Stomach (tissue), 9 donors: ENCODE data around the gene SLC41A3. TPM values are rescaled to one million over a fixed set of nuclear protein-coding genes. Genes with fewer than 3 reads are reported as not detected.
"Not testable (repeated sequence)": the region's sequence is repeated elsewhere in the genome, so short reads cannot be mapped to it uniquely, and the experiment has no call there.

Source experiments
- DNase-seq, 2 donors: peaks; one replicate each; pipeline versions ENCODE4 v3.0.0 to v3.0.0-alpha.2; 2013 to 2019
- H3K27ac ChIP-seq, 5 donors: fragments of 200-600 bp in 4 of 5; sonication (generic) in 4 of 5; one replicate each; pipeline ENCODE4 v1.5.1; 2013 to 2019; ENCODE audit warnings: mild to moderate bottlenecking in 1 of 5, moderate library complexity in 1 of 5
- H3K27me3 ChIP-seq, 3 donors: fragments of 200-600 bp; sonication (generic); one replicate each; pipeline ENCODE4 v1.5.1; 2017 to 2019; ENCODE audit warnings: mixed run types in 1 of 3
- H3K36me3 ChIP-seq, 4 donors: fragments of 200-600 bp; sonication (generic); 1 replicate in 3 of 4; 2 replicates in 1 of 4; pipeline ENCODE4 v1.5.1; 2016 to 2019
- H3K4me1 ChIP-seq, 4 donors: fragments of 200-600 bp; sonication (generic); one replicate each; pipeline ENCODE4 v1.5.1; 2016 to 2019
- H3K4me3 ChIP-seq, 4 donors: fragments of 200-600 bp; sonication (generic) in 3 of 4; one replicate each; pipeline ENCODE4 v1.5.1; 2016 to 2019; ENCODE audit warnings: mild to moderate bottlenecking in 1 of 4
- H3K9me3 ChIP-seq, 4 donors: fragments of 200-600 bp; sonication (generic); one replicate each; pipeline ENCODE4 v1.5.1; 2016 to 2019
- CTCF ChIP-seq, 7 experiments: fragments of 450-650 bp in 4 of 7; fragments of 200-600 bp in 3 of 7; sonication (generic) in 3 of 7; IDR thresholded peaks; one replicate each; pipeline ENCODE4 v1.5.1; 2016 to 2019; ENCODE audit warnings: antibody characterized with exemption in 7 of 7, control low read depth in 2 of 7, mild to moderate bottlenecking in 1 of 7
- EP300 ChIP-seq: sonication (generic); formaldehyde crosslinking; IDR thresholded peaks from one replicate; pipeline ENCODE4 v1.6.1; 2017; ENCODE audit warnings: antibody characterized with exemption
- POLR2A ChIP-seq, 4 donors: fragments of 450-650 bp; IDR thresholded peaks; one replicate each; pipeline ENCODE4 v1.6.1; 2016; ENCODE audit warnings: antibody characterized with exemption in 4 of 4, control low read depth in 2 of 4, mild to moderate bottlenecking in 1 of 4, moderate library complexity in 1 of 4
- POLR2AphosphoS5 ChIP-seq, 3 donors: sonication (generic); formaldehyde crosslinking; IDR thresholded peaks; one replicate each; pipeline ENCODE4 v1.6.1; 2016; ENCODE audit warnings: antibody characterized with exemption in 3 of 3
- WGBS, 5 donors: extraction: QIAGEN DNeasy Blood & Tissue Kit in 3 of 5; methylation state at CpG; one replicate each; pipeline versions ENCODE4 v1.1.5 to v1.1.7; 2013 to 2018; 5-methylcytosine and 5-hydroxymethylcytosine counted together
- intact Hi-C: fragments of 100-400 bp; cut with DNase I; formaldehyde crosslinking; loops from one replicate; pipeline ENCODE4 v1.15.1; 2023; ENCODE audit warnings: low total_unique reads
- polyA plus RNA-seq, 3 donors: library from polyadenylated mRNA; stranded (reverse); fragments of 200-250 nt; gene quantifications; one replicate each; pipeline ENCODE4 v1.2.3, GENCODE V29; 2013
- total RNA-seq, 5 donors: library from RNA; depleted of rRNA; stranded (reverse); fragments of >200 nt; gene quantifications; one replicate each; pipeline versions ENCODE4 v1.1.0 to v1.2.3, GENCODE V29; 2014 to 2016
- donor health status: healthy with polysubstance abuse.
- donor health status: Bipolar disorder and iron deficiency.
- donor health status: healthy.

The SLC41A3 gene
- total and polyA plus RNA-seq, 8 donors: 15.4 to 81.7 (median 27.9) TPM

DNA sequence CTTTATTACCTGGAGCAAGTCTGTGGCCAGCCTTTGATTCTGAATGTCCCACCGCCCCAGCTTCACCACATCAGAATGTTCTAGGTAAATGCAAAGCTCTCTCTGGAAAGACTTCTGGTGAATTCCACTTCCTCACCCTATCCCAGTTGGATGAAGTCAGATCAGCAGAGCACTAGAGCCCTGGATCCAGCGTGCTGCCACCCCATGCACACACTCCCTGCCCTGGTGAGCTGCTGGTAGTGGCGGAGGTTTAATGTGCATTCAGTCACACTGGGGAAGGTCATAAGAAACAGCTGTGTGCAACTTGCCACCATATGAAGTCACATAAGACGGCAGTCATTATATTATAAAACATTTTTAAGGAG, 16.3 kb upstream of the SLC41A3 start:
- TF ChIP-seq EP300 (no peak), CTCF (IDR thresholded peaks at IDR 0.05) (no peak)
- H3K4me3 ChIP-seq: no peak overlapping the region
- 79 to 91% (median 87%) methylated on average over 4 of the region's 4 CpGs for WGBS, 5 donors
- no peak for DNase-seq
- intact Hi-C loops: no loop called here
- no peak overlapping the region for H3K27ac ChIP-seq
- H3K27me3 ChIP-seq: no peaks in the 10 kb centered on the region
- peaks cover 0 to 26% (median 16%) of the 10 kb centered on the region in 4 donors for H3K9me3 ChIP-seq
- peaks cover 0 to 13% (median 1%) of the 10 kb centered on the region in 4 donors for H3K36me3 ChIP-seq
- peaks cover 0 to 14% (median 5%) of the 10 kb centered on the region in 4 donors for H3K4me1 ChIP-seq

- no peak for DNase-seq
- no peak overlapping the region for H3K27ac ChIP-seq
- H3K9me3 ChIP-seq: peaks cover 3 to 37% (median 19%) of the 10 kb centered on the region in 4 donors
- intact Hi-C loops: no loop called here
- peaks cover 0 to 14% (median 5%) of the 10 kb centered on the region in 4 donors for H3K4me1 ChIP-seq
- WGBS, 5 donors: 71 to 86% (median 82%) methylated on average over 2 of the region's 2 CpGs
- TF ChIP-seq CTCF (IDR thresholded peaks at IDR 0.05): no peak
- no peak for TF ChIP-seq EP300
- TF ChIP-seq POLR2AphosphoS5 (IDR thresholded peaks at IDR 0.05): no peak
- no peak for TF ChIP-seq POLR2A (IDR thresholded peaks at IDR 0.05)
- H3K4me3 ChIP-seq: no peak overlapping the region
- H3K27me3 ChIP-seq: no peaks in the 10 kb centered on the region
- no peaks in the 10 kb centered on the region for H3K36me3 ChIP-seq
Measured at GRCh38 chr3:126098391-126098858, 14.5 kb upstream of the SLC41A3 start.

DNA sequence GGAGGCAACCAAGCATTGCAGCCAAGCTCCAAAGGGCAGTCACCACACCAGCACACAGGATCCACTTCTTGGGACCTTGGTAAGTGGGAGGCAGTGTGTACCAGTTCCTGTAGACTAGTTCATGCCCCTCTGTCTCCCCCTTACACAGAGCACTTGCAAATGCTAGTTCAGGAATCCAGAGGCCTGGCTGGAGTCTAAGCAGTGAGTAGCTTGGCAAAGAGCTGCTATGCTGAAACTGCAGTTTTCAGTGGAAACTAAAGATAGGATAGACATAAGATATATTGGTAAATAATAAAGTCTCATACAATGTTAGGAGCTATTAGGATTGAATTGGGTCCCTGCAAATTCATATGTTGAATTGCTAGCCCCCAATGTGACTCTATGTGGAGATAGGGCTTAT, 13.9 kb upstream of the SLC41A3 start:
- Histone ChIP-seq H3K36me3 (no peaks in the 10 kb centered on the region), H3K4me1 (peaks cover 0 to 11% (median 5%) of the 10 kb centered on the region in 4 donors), H3K9me3 (peaks cover 3 to 37% (median 19%) of the 10 kb centered on the region in 4 donors), H3K27ac (no peak overlapping the region), H3K27me3 (no peaks in the 10 kb centered on the region), H3K4me3 (no peak overlapping the region)
- intact Hi-C loops: no loop called here
- TF ChIP-seq EP300: no peak
- no peak for TF ChIP-seq CTCF (IDR thresholded peaks at IDR 0.05)
- TF ChIP-seq POLR2A (IDR thresholded peaks at IDR 0.05): no peak
- TF ChIP-seq POLR2AphosphoS5 (IDR thresholded peaks at IDR 0.05): no peak
- no peak for DNase-seq

- intact Hi-C loops, H3K36me3 ChIP-seq, H3K4me1 ChIP-seq, H3K27ac ChIP-seq, DNase-seq, H3K4me3 ChIP-seq, H3K27me3 ChIP-seq: not testable (repeated sequence)
- H3K9me3 ChIP-seq: peaks cover 3 to 46% (median 23%) of the 10 kb centered on the region in 4 donors
- 65 to 84% (median 79%) methylated on average over 6 of the region's 6 CpGs for WGBS, 5 donors
Measured at GRCh38 chr3:126096274-126096673, 12.3 kb upstream of the SLC41A3 start.

DNA sequence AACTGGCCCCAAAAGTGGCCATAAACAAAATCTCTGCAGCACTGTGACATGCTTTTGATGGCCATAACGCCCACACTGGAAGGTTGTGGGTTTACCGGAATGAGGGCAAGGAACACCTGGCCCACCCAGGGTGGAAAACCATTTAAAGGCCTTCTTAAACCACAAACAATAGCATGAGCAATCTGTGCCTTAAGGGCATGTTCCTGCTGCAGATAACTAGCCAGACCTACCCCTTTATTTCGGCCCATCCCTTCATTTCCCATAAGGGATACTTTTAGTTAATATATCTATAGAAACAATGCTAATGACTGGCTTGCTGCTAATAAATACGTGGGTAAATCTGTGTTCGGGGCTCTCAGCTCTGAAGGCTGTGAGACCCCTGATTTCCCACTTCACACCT, 8.2 kb upstream of the SLC41A3 start:
- peaks cover 3 to 39% (median 22%) of the 10 kb centered on the region in 4 donors for H3K9me3 ChIP-seq
- H3K4me3 ChIP-seq, H3K4me1 ChIP-seq, DNase-seq, H3K36me3 ChIP-seq, H3K27me3 ChIP-seq, intact Hi-C loops, H3K27ac ChIP-seq: not testable (repeated sequence)
- WGBS, 5 donors: 86 to 92% (median 91%) methylated on average over 5 of the region's 5 CpGs
